ENCODE data around the gene FECH. TPM values are rescaled to one million over a fixed set of nuclear protein-coding genes. Genes with fewer than 3 reads are reported as not detected.

The FECH gene
- total and polyA plus RNA-seq, 10 of the 15 experiments (the other 5 are each of a cell fraction or from before 2014, with no cell fraction given), result 9.9 to 50.0 (median 30.1) TPM

- Histone ChIP-seq H3K9ac (ENCODE audit: control insufficient read depth, insufficient read depth, low read length) (no peak overlapping the region), H3K27ac (ENCODE audit: control insufficient read depth, insufficient read depth) (no peak overlapping the region), H3K4me1 (ENCODE audit: control insufficient read depth, insufficient read depth, low read length) (no peaks in the 10 kb centered on the region; the same call in 1 of the 2 replicates), H3K4me2 (ENCODE audit: control insufficient read depth, insufficient read depth) (no peak overlapping the region), H4K20me1 (ENCODE audit: control insufficient read depth, insufficient read depth) (no peaks in the 10 kb centered on the region), H3K4me3 (no peak overlapping the region), H3K79me2 (ENCODE audit: control insufficient read depth, insufficient read depth, low read length) (peaks cover 28% of the 10 kb centered on the region), H3K36me3 (ENCODE audit: control insufficient read depth in 2 of 2, insufficient read depth in 2 of 2, low read length in 1 of 2) (peaks cover 1 to 14% of the 10 kb centered on the region in 2 experiments; a peak in 3 of 4 replicates), H2AFZ (ENCODE audit: control insufficient read depth, low read depth, low read length) (no peak overlapping the region), H3K9me3 (replicated peaks; ENCODE audit: control insufficient read depth, insufficient read depth, low read length) (no peaks in the 10 kb centered on the region), H3K27me3 (replicated peaks in 1 of 2; ENCODE audit: control insufficient read depth in 2 of 2, insufficient read depth in 2 of 2, low read length in 1 of 2) (no peaks in the 10 kb centered on the region)
- no TSS peak for BruUV-seq (replicated peaks)
- ChIA-PET CTCF (interaction anchor here (2.3 kb wide), 1 partner anchor 12 kb away, joined by 11 read pairs; no protein-coding TSS in a partner anchor), SMC1A (ENCODE audit: uncharacterized antibody, unreplicated experiment) (interaction anchor here (1.1 kb wide), 1 partner anchor 434 kb away, joined by 3 read pairs; no protein-coding TSS in a partner anchor), RAD21 (ENCODE audit: unreplicated experiment) (no interaction called here), POLR2A (no interaction called here)
- FAIRE-seq, result no peak
- intact Hi-C loops (cut with micrococcal nuclease; ENCODE audit: unreplicated experiment) (no loop called here), in situ Hi-C loops (cut with MboI) (no loop called here)
- DNase-seq (ENCODE audit: low read depth, low spot score), result no peak
- no peak for TF ChIP-seq PAX5 (IDR thresholded peaks at IDR 0.05; ENCODE audit: borderline replicate concordance, low read depth, low read length)
- TF ChIP-seq NBN (IDR thresholded peaks at IDR 0.05), result no peak
- TF ChIP-seq MTA3 (IDR thresholded peaks at IDR 0.05; ENCODE audit: borderline replicate concordance, low read length), result no peak
- TF ChIP-seq ELK1 (IDR thresholded peaks at IDR 0.05; ENCODE audit: low read depth, low read length), result no peak
- TF ChIP-seq, protein P1, sequence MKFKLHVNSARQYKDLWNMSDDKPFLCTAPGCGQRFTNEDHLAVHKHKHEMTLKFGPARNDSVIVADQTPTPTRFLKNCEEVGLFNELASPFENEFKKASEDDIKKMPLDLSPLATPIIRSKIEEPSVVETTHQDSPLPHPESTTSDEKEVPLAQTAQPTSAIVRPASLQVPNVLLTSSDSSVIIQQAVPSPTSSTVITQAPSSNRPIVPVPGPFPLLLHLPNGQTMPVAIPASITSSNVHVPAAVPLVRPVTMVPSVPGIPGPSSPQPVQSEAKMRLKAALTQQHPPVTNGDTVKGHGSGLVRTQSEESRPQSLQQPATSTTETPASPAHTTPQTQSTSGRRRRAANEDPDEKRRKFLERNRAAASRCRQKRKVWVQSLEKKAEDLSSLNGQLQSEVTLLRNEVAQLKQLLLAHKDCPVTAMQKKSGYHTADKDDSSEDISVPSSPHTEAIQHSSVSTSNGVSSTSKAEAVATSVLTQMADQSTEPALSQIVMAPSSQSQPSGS (IDR thresholded peaks at IDR 0.05; ENCODE audit: low read length), result no peak
- TF ChIP-seq POLR2AphosphoS2 (IDR thresholded peaks at IDR 0.05; ENCODE audit: low read depth, low read length), result no peak
- 98% methylated on average over 3 of the region's 3 CpGs for WGBS (ENCODE audit: insufficient coverage, insufficient replicate concordance, low lambda C conversion rate, missing lambda C conversion rate)
- ATAC-seq, result no peak
Observed at GRCh38 chr18:57618910-57619309, 32.4 kb upstream of the FECH start.

All from GM12878 (cell line).